8988T (cell line): ENCODE measurements around the gene STMN3.
"Not testable (repeated sequence)": the region's sequence is repeated elsewhere in the genome, so short reads cannot be mapped to it uniquely, and the experiment has no call there.

Experiments used
- DNase-seq: peaks from one replicate; pipeline ENCODE4 v3.0.0; 2011

The STMN3 gene

GRCh38 chr20:63628246-63628975, 24.8 kb downstream of the STMN3 start:
- peak; percentile 82 for DNase-seq

- no peak for DNase-seq
Observed at GRCh38 chr20:63627751-63628245, 25.4 kb downstream of the STMN3 start.

- peak; percentile 99 for DNase-seq
Observed at GRCh38 chr20:63627129-63627750, 26.0 kb downstream of the STMN3 start.

- DNase-seq, result peak; percentile 96
Observed at GRCh38 chr20:63626424-63627128, 26.6 kb downstream of the STMN3 start, which contains the start of gene GMEB2. Gene GMEB2, minus strand, starts transcription at chr20:63627101. Its CDS starts 7,704 bp downstream, at chr20:63619397.

GRCh38 chr20:63625771-63626423, 27.3 kb downstream of the STMN3 start:
- no peak for DNase-seq

- DNase-seq, result no peak
Observed at GRCh38 chr20:63624486-63624885, 28.7 kb downstream of the STMN3 start.

- no peak for DNase-seq
Observed at GRCh38 chr20:63622732-63623131, 30.5 kb downstream of the STMN3 start.

- no peak for DNase-seq
Observed at GRCh38 chr20:63622096-63622495, 31.1 kb downstream of the STMN3 start.

- DNase-seq, result no peak
Observed at GRCh38 chr20:63620991-63621390, 32.2 kb downstream of the STMN3 start.

GRCh38 chr20:63619505-63619904, 33.7 kb downstream of the STMN3 start:
- DNase-seq, result no peak

GRCh38 chr20:63619086-63619485, 34.1 kb downstream of the STMN3 start:
- DNase-seq, result no peak

GRCh38 chr20:63618291-63618980, 34.8 kb downstream of the STMN3 start:
- DNase-seq, result no peak

GRCh38 chr20:63617876-63618265, 35.4 kb downstream of the STMN3 start:
- peak; percentile 26 for DNase-seq

- DNase-seq, result no peak
Observed at GRCh38 chr20:63617092-63617875, 35.9 kb downstream of the STMN3 start.

- DNase-seq, result not testable (repeated sequence)
Observed at GRCh38 chr20:63613863-63614594, 39.2 kb downstream of the STMN3 start.

- DNase-seq, result no peak
Observed at GRCh38 chr20:63612276-63612931, 40.8 kb downstream of the STMN3 start.

GRCh38 chr20:63611646-63612045, 41.6 kb downstream of the STMN3 start:
- no peak for DNase-seq

- no peak for DNase-seq
Observed at GRCh38 chr20:63610581-63611435, 42.4 kb downstream of the STMN3 start.

GRCh38 chr20:63606686-63607085, 46.5 kb downstream of the STMN3 start:
- DNase-seq, result no peak
